SU-DHL-6 (cell line): Measurements from ENCODE around the gene POLA2.

Experiments
- H2AFZ ChIP-seq: fragments of 200-600 bp; sonication (generic); 2 replicates; pipeline ENCODE4 v1.6.1; 2014; ENCODE audit warnings: low read depth, mild to moderate bottlenecking, moderate library complexity, mixed read lengths, antibody characterized with exemption, low read length; ENCODE audit not compliant: severe bottlenecking
- H3F3A ChIP-seq: fragments of 200-600 bp; shearing (Covaris generic); 2 replicates; pipeline ENCODE4 v1.6.0; 2016; ENCODE audit warnings: antibody characterized with exemption, mild to moderate bottlenecking; ENCODE audit not compliant: insufficient read depth
- H3K27ac ChIP-seq: fragments of 200-600 bp; sonication (generic); 2 replicates; pipeline ENCODE4 v1.5.1; 2016; ENCODE audit warnings: low read depth, mild to moderate bottlenecking, low read length, moderate library complexity, mixed read lengths
- H3K27me3 ChIP-seq: fragments of 200-600 bp; sonication (generic), shearing (Covaris generic); 2 replicates; pipeline ENCODE4 v1.6.0; 2014; ENCODE audit warnings: mild to moderate bottlenecking, low read length
- H3K36me3 ChIP-seq: fragments of 200-600 bp; sonication (generic); 2 replicates; pipeline ENCODE4 v1.6.1; 2014; ENCODE audit warnings: mild to moderate bottlenecking, low read length, mixed read lengths
- H3K4me2 ChIP-seq: fragments of 300-600, 200-600 bp; shearing (Covaris generic), sonication (generic); 2 replicates; pipeline ENCODE4 v1.6.0; 2014; ENCODE audit warnings: low read length, low read depth, mild to moderate bottlenecking; ENCODE audit not compliant: poor library complexity, severe bottlenecking
- H3K4me3 ChIP-seq: fragments of 200-600 bp; sonication (generic); 2 replicates; pipeline ENCODE4 v1.5.1; 2014; ENCODE audit warnings: antibody characterized with exemption, low read length, mild to moderate bottlenecking, mixed read lengths; ENCODE audit not compliant: insufficient read depth, poor library complexity, severe bottlenecking
- H3K79me2 ChIP-seq: fragments of 200-600 bp; sonication (generic); 2 replicates; pipeline ENCODE4 v1.6.1; 2014; ENCODE audit warnings: mild to moderate bottlenecking, low read length, moderate library complexity; ENCODE audit not compliant: insufficient read depth
- H3K9ac ChIP-seq: fragments of 200-600 bp; sonication (generic); 2 replicates; pipeline ENCODE4 v1.7.0; 2014; ENCODE audit warnings: mild to moderate bottlenecking, low read length
- H3K9me2 ChIP-seq: fragments of 200-600 bp; sonication (generic); replicated peaks from 2 replicates; pipeline ENCODE4 v1.6.1; 2014; ENCODE audit warnings: low read length; ENCODE audit not compliant: insufficient read depth
- H3K9me3 ChIP-seq: fragments of 200-600 bp; sonication (generic); 2 replicates; pipeline ENCODE4 v1.6.1; 2014; ENCODE audit warnings: low read length, mixed read lengths; ENCODE audit not compliant: insufficient read depth
- H4K20me1 ChIP-seq: fragments of 200-600 bp; sonication (generic); 2 replicates; pipeline ENCODE4 v1.6.1; 2014; ENCODE audit warnings: low read depth, mild to moderate bottlenecking, antibody characterized with exemption, low read length, moderate library complexity, mixed read lengths
- EZH2phosphoT487 ChIP-seq: fragments of 200-600 bp; sonication (generic), shearing (Covaris generic); conservative IDR thresholded peaks from 2 replicates; pipeline ENCODE4 v1.6.1; 2018; ENCODE audit warnings: mild to moderate bottlenecking, antibody characterized with exemption, low read length, moderate library complexity, mixed read lengths
- TF ChIP-seq, protein P1 (sequence below): fragments of 200-600 bp; sonication (generic); IDR thresholded peaks from one replicate; pipeline ENCODE4 v1.5.1; 2017; ENCODE audit warnings: antibody characterized with exemption, mild to moderate bottlenecking, low read length, moderate library complexity; ENCODE audit not compliant: insufficient read depth, poor library complexity, severe bottlenecking

The POLA2 gene

DNA sequence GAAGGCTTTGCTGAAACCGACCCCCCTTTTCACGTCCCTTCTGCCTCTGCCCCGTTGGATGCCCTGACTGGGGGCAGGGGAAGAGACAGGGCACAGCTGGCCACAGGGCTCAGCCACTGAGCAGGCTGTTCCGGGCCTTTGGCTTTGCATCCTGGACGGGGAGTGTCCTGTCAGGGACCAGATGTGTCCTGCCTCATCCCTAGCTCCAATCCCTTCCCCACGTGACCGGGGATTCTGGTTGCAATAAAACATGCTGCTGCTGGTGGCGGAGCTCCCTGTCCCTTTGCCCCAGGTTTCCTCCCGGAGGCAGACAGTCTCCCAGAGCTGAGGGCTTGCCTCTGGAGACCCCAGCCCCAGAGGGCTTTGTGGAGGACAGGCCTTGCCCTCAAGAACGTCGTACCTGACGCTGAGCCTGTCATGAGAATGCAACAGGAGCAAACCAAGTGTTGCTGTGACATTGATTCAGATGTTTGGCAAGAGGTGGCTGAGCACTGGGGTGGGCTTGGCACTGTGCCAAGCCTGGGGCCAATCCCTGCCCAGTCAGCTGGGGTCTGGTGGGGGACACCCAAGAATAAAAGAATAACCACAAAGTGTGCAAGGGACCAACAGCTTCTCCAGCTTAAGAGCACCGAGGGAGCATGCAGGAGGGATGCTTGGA is 60.2 kb downstream of the POLA2 start:
- no peaks in the 10 kb centered on the region for H3K27me3 ChIP-seq
- H3K36me3 ChIP-seq, result no peaks in the 10 kb centered on the region
- H3K9ac ChIP-seq, result no peak overlapping the region
- no peak overlapping the region for H3K27ac ChIP-seq
- H3F3A ChIP-seq, result 0 out of 2 replicates have a peak, but pooled peaks cover 4% of the 10 kb centered on the region
- H3K9me3 ChIP-seq, result no peaks in the 10 kb centered on the region
- no peak overlapping the region for H3K4me3 ChIP-seq
- H4K20me1 ChIP-seq, result no peaks in the 10 kb centered on the region
- H3K79me2 ChIP-seq, result no peaks in the 10 kb centered on the region
- H3K9me2 ChIP-seq, result no peaks in the 10 kb centered on the region
- H3K4me2 ChIP-seq, result no peak overlapping the region
- no peak for TF ChIP-seq EZH2phosphoT487
- TF ChIP-seq, protein P1, sequence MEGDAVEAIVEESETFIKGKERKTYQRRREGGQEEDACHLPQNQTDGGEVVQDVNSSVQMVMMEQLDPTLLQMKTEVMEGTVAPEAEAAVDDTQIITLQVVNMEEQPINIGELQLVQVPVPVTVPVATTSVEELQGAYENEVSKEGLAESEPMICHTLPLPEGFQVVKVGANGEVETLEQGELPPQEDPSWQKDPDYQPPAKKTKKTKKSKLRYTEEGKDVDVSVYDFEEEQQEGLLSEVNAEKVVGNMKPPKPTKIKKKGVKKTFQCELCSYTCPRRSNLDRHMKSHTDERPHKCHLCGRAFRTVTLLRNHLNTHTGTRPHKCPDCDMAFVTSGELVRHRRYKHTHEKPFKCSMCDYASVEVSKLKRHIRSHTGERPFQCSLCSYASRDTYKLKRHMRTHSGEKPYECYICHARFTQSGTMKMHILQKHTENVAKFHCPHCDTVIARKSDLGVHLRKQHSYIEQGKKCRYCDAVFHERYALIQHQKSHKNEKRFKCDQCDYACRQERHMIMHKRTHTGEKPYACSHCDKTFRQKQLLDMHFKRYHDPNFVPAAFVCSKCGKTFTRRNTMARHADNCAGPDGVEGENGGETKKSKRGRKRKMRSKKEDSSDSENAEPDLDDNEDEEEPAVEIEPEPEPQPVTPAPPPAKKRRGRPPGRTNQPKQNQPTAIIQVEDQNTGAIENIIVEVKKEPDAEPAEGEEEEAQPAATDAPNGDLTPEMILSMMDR, result no peak
- H2AFZ ChIP-seq, result no peak overlapping the region

DNA sequence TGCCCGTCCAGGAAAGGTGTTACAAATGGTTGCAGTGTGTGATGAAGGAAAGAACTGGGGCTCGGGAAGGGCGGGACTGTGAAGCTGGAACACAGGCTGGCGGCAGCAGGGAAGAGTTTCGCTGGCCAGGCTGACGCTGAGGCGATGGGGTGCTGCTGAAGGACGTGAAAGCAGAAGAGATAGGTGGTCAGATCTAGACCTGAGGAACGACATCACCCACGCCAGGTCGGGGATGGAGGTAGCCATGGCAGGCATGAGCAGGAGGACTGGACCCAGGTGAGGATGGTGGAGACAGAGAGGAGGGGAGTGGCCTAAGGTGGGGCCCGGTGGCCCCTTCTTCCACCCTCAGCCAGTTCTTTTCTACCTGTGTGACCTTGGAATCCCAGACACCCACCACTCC is 62.1 kb downstream of the POLA2 start:
- Histone ChIP-seq H3K9ac (no peak overlapping the region), H3K9me3 (no peaks in the 10 kb centered on the region), H3F3A (no peaks in the 10 kb centered on the region), H3K9me2 (no peaks in the 10 kb centered on the region), H3K79me2 (no peaks in the 10 kb centered on the region), H3K4me3 (no peak overlapping the region), H3K27me3 (no peaks in the 10 kb centered on the region), H2AFZ (no peak overlapping the region), H3K27ac (no peak overlapping the region), H3K4me2 (no peak overlapping the region), H3K36me3 (no peaks in the 10 kb centered on the region), H4K20me1 (no peaks in the 10 kb centered on the region)
- TF ChIP-seq, protein P1, result no peak
- TF ChIP-seq EZH2phosphoT487, result no peak

DNA sequence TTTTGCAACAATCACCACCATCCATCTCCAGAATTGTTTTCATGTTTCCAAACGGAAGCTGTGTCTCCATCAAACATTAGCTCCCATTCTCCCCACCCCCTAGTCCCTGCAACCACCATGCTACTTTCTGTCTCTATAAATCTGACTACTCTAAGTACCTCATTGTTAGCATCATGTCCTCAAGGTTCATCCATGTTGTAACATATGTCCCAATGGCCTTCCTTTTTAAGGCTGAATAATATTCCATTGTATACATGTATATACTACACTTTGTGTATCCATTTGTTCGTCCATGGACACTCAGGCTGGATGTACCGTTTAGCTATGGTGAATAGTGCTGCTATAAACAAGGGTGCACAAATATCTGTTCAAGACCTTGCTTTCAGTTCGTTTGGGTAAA is 63.7 kb downstream of the POLA2 start:
- Histone ChIP-seq H4K20me1 (no peaks in the 10 kb centered on the region), H3K36me3 (no peaks in the 10 kb centered on the region), H3F3A (peaks cover 6% of the 10 kb centered on the region; the same call in 1 of the 2 replicates), H3K9me2 (no peaks in the 10 kb centered on the region), H2AFZ (no peak overlapping the region), H3K4me2 (no peak overlapping the region), H3K79me2 (no peaks in the 10 kb centered on the region), H3K4me3 (no peak overlapping the region), H3K27ac (no peak overlapping the region), H3K9ac (no peak overlapping the region), H3K27me3 (no peaks in the 10 kb centered on the region), H3K9me3 (no peaks in the 10 kb centered on the region)
- TF ChIP-seq, protein P1, result no peak
- no peak for TF ChIP-seq EZH2phosphoT487
